ENCODE measurements around the gene TAS2R31.

TAS2R31 gene

DNA sequence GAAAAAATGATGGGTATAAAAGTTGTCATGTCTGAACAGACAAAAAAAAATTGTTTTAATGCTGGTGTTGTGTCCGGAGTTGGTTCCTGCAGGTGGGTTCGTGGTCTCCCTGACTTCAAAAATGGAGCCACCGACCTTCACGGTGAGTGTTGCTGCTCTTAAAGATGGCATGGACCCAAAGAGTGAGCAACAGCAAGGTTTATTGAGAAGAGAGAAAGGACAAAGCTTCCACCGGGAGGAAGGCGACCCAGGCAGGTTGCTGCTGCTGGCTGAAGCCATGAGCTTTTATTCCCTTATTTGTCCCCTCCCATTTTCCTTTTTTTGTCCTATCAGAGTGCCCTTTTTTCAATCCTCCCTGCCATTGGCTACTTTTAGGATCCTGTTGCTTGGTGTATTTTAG is at the start of gene TAS2R31:
Gene TAS2R31 (minus strand): TSS at position 101 of the 400 bp plus-strand sequence. CDS start 72 bp downstream, at position 29.
- Histone ChIP-seq H3K36me3 (ENCODE audit: control insufficient read depth, low read length) (no peaks in the 10 kb centered on the region), H3K27me3 (ENCODE audit: control insufficient read depth, low read length) (no peaks in the 10 kb centered on the region), H3F3A (ENCODE audit: control insufficient read depth, insufficient read depth) (no peaks in the 10 kb centered on the region), H3K4me3 (ENCODE audit: low read length) (no peak within 1 kb of the TSS), H3K4me2 (ENCODE audit: low read length) (no peak within 1 kb of the TSS), H4K20me1 (ENCODE audit: control insufficient read depth, insufficient read depth, low read depth, low read length) (no peaks in the 10 kb centered on the region), H3K27ac (ENCODE audit: low read depth, low read length) (no peak within 1 kb of the TSS), H3K4me1 (ENCODE audit: control insufficient read depth, low read length) (no peaks in the 10 kb centered on the region), H3K9me3 (ENCODE audit: control insufficient read depth, insufficient read depth, low read length) (no peaks in the 10 kb centered on the region), H3K79me2 (ENCODE audit: control insufficient read depth, low read length) (no peaks in the 10 kb centered on the region), H3K9me2 (replicated peaks; ENCODE audit: control insufficient read depth, low read length) (no peaks in the 10 kb centered on the region)
- TF ChIP-seq EZH2phosphoT487 (IDR thresholded peaks at IDR 0.05; ENCODE audit: borderline replicate concordance, low read length), result no peak
- no peak for TF ChIP-seq CTCF (IDR thresholded peaks at IDR 0.05; ENCODE audit: low read depth, low read length, poor library complexity, severe bottlenecking)

DNA sequence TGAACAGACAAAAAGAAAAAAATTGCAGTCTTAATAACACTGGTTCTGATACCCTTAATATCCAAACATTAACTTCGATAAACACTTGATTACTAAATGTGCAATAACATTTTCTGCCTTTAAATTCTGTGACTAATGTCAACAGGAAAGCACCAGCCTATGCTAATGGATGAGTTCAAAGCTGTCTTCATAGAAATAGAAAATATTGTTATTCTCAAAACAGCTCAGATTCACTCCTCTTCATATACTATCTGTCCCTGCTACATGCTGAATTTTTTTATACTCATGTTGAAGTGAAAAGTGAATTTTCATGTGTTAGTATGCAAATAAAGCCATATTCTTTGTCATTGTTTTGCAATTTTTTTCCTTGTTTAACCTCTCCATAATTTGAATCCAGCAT is 47.0 kb upstream of the TAS2R31 start:
- no peaks in the 10 kb centered on the region for H3K36me3 ChIP-seq (ENCODE audit: control insufficient read depth, low read length)
- no peaks in the 10 kb centered on the region for H4K20me1 ChIP-seq (ENCODE audit: control insufficient read depth, insufficient read depth, low read depth, low read length)
- no peak overlapping the region for H3K27ac ChIP-seq (ENCODE audit: low read depth, low read length)
- H3F3A ChIP-seq (ENCODE audit: control insufficient read depth, insufficient read depth), result no peaks in the 10 kb centered on the region
- H3K9me2 ChIP-seq (replicated peaks; ENCODE audit: control insufficient read depth, low read length), result no peaks in the 10 kb centered on the region
- no peaks in the 10 kb centered on the region for H3K27me3 ChIP-seq (ENCODE audit: control insufficient read depth, low read length)
- H3K4me1 ChIP-seq (ENCODE audit: control insufficient read depth, low read length), result no peaks in the 10 kb centered on the region
- no peaks in the 10 kb centered on the region for H3K79me2 ChIP-seq (ENCODE audit: control insufficient read depth, low read length)
- TF ChIP-seq CTCF (IDR thresholded peaks at IDR 0.05; ENCODE audit: low read depth, low read length, poor library complexity, severe bottlenecking) (no peak), EZH2phosphoT487 (IDR thresholded peaks at IDR 0.05; ENCODE audit: borderline replicate concordance, low read length) (no peak)
- no peak overlapping the region for H3K4me3 ChIP-seq (ENCODE audit: low read length)
- H3K9me3 ChIP-seq (ENCODE audit: control insufficient read depth, insufficient read depth, low read length), result no peaks in the 10 kb centered on the region; the same call in 1 of the 2 replicates
- H3K4me2 ChIP-seq (ENCODE audit: low read length), result no peak overlapping the region

GRCh38 chr12:11075642-11076041 is 44.4 kb upstream of the TAS2R31 start:
- Histone ChIP-seq H3K27ac (ENCODE audit: low read depth, low read length) (no peak overlapping the region), H3K9me3 (ENCODE audit: control insufficient read depth, insufficient read depth, low read length) (no peaks in the 10 kb centered on the region), H3K27me3 (ENCODE audit: control insufficient read depth, low read length) (no peaks in the 10 kb centered on the region), H3K4me1 (ENCODE audit: control insufficient read depth, low read length) (no peaks in the 10 kb centered on the region), H3K4me2 (ENCODE audit: low read length) (no peak overlapping the region), H3F3A (ENCODE audit: control insufficient read depth, insufficient read depth) (no peaks in the 10 kb centered on the region), H3K9me2 (replicated peaks; ENCODE audit: control insufficient read depth, low read length) (no peaks in the 10 kb centered on the region), H3K4me3 (ENCODE audit: low read length) (no peak overlapping the region), H3K79me2 (ENCODE audit: control insufficient read depth, low read length) (no peaks in the 10 kb centered on the region), H3K36me3 (ENCODE audit: control insufficient read depth, low read length) (no peaks in the 10 kb centered on the region), H4K20me1 (ENCODE audit: control insufficient read depth, insufficient read depth, low read depth, low read length) (no peaks in the 10 kb centered on the region)
- TF ChIP-seq EZH2phosphoT487 (IDR thresholded peaks at IDR 0.05; ENCODE audit: borderline replicate concordance, low read length), result no peak
- no peak for TF ChIP-seq CTCF (IDR thresholded peaks at IDR 0.05; ENCODE audit: low read depth, low read length, poor library complexity, severe bottlenecking)
